ENCODE results near the gene ATP1A4.
A peak's percentile ranks its signal among the peaks of the same experiment; 100 is the strongest.
"Not testable (repeated sequence)": the region's sequence is repeated elsewhere in the genome, so short reads cannot be mapped to it uniquely, and the experiment has no call there.

ATP1A4 gene

GRCh38 chr1:160124705-160125478, 26.5 kb upstream of the ATP1A4 start:
- no peak for DNase-seq

- no peak for DNase-seq
Observed at GRCh38 chr1:160125746-160126145, 25.7 kb upstream of the ATP1A4 start.

GRCh38 chr1:160126342-160126741, 25.1 kb upstream of the ATP1A4 start:
- DNase-seq: not testable (repeated sequence)

- DNase-seq: no peak
Observed at GRCh38 chr1:160127381-160127780, 24.0 kb upstream of the ATP1A4 start.

GRCh38 chr1:160127865-160128523, 23.4 kb upstream of the ATP1A4 start:
- DNase-seq: no peak

GRCh38 chr1:160128636-160129035, 22.8 kb upstream of the ATP1A4 start:
- DNase-seq: no peak

GRCh38 chr1:160129046-160129445, 22.4 kb upstream of the ATP1A4 start:
- no peak for DNase-seq

- no peak for DNase-seq
Observed at GRCh38 chr1:160129558-160129957, 21.8 kb upstream of the ATP1A4 start.

GRCh38 chr1:160129966-160130365, 21.4 kb upstream of the ATP1A4 start:
- no peak for DNase-seq

- no peak for DNase-seq
Observed at GRCh38 chr1:160130486-160130885, 20.9 kb upstream of the ATP1A4 start.

GRCh38 chr1:160130939-160131338, 20.5 kb upstream of the ATP1A4 start:
- no peak for DNase-seq

GRCh38 chr1:160131803-160132565, 19.4 kb upstream of the ATP1A4 start:
- DNase-seq: no peak

GRCh38 chr1:160133990-160134770, 17.2 kb upstream of the ATP1A4 start:
- DNase-seq: no peak

GRCh38 chr1:160134791-160135572, 16.4 kb upstream of the ATP1A4 start:
- no peak for DNase-seq

- DNase-seq: no peak
Observed at GRCh38 chr1:160136121-160136925, 15.1 kb upstream of the ATP1A4 start.

GRCh38 chr1:160136926-160137200, 14.5 kb upstream of the ATP1A4 start:
- no peak for DNase-seq

- DNase-seq: peak; percentile 66
Observed at GRCh38 chr1:160137216-160137862, 14.1 kb upstream of the ATP1A4 start.

- DNase-seq: no peak
Observed at GRCh38 chr1:160139840-160140239, 11.6 kb upstream of the ATP1A4 start.

- DNase-seq: no peak
Observed at GRCh38 chr1:160143695-160144094, 7.7 kb upstream of the ATP1A4 start.

- DNase-seq: peak; percentile 21
Observed at GRCh38 chr1:160144921-160145320, 6.5 kb upstream of the ATP1A4 start.

GRCh38 chr1:160146107-160146506, 5.3 kb upstream of the ATP1A4 start:
- no peak for DNase-seq

All from DMS 273 treated with DMSO at 0.1 percent for 48 hours (cell line).